ENCODE results near the gene GBX2.

GBX2 gene

DNA sequence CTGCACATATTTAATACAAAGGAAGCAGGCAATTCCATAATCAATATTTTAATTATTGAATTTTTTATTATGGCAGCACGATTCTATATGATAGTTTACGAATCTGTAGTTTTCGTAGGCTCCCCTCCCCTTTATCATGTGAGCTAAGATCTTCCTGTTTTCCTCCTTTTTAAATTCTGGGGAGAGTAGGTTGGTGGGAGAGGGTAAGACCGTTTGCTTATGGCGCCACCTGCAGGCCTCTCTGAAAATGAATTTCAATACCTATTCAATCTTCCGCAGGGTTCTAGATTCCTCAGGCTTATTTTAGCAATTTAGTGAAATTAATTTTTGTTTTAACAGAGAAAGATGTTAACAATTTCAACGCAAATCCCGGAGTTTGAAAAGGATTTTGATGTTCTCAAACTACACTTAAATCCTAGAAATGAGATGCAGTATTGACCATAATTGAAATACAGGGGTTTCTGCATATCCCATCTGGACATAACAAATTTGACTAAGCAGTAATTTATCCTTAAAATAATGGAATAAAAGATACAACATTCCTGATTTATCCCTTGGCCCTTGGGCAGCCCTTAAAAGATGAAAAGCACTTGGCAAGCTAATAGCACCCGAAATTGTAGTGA lies 12.8 kb upstream of the GBX2 start:
- DNase-seq (ENCODE audit: low spot score): peak; percentile 82

DNA sequence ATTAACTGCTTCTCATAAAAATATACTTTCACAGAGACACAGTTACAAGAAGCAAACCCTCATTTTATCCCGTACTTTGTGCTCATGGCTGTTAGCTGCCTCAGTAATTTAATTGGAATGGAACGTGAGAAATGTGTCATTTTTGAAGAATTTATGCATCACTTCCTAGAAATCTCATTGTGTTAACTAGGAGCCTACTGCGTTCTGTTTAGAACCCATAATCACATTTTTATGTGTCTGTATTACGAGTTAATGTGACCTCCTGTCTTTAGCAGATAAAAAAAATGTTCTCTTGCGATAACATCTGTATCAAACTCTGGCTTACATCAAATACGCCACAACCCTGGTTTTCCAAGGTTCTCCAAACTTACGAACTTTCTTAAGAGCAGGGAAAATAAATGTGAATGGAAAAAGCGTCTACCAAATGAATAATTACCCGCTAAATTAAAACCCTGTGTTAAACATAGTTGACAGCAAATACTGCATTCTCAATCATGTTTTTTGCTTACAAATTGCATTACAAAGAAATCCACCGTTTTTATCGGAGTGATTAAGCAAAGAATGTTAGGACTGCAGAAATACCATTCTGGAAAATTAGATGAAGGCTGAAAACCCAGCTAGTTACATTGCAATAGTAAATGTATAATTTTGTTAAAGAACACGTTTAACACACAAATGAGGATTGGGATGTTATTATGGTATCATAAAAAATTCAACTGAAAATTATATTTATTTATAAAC lies 12.1 kb upstream of the GBX2 start:
- no peak for DNase-seq (ENCODE audit: low spot score)

DNA sequence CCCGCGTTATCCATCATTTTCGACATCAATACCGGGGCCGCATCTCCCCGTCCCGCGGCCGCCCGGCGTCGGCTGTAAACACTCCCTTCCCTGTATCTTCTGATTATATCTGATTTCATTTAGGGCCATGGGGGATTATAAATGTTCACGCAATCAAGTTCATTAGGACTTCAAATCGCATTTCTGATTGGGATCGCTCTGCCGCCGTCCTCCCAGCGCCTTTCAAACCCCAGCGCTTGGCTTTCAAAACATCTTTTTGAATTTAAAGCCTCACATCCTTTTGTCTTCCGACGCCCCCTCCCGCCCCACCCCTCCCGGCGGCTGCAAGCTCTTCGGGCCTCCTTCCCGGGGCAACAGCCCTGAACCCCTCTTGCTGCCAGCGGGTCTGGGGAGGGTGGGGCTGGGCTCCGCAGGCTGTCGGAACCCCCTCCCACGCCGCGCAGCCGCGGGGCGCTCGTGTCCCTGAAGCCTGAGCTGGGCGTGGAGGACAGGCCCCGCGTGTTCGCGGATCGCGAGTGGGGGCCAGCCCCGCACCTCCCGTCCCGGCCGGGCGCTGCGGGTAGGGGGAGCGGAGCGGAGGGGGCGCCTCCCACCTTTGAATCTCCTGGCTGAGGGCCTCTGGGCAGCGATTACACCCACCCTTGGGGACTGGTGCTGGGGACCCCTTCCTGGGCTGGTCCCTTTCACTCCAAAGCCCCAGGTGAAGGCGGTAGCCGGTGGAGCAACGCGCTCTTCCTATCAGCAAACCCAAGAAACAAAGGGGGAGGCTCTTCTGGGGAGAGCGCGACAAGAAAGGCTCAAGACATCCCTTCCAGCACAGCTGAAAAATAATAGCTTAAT lies 11.3 kb upstream of the GBX2 start:
- DNase-seq (ENCODE audit: low spot score): no peak

DNA sequence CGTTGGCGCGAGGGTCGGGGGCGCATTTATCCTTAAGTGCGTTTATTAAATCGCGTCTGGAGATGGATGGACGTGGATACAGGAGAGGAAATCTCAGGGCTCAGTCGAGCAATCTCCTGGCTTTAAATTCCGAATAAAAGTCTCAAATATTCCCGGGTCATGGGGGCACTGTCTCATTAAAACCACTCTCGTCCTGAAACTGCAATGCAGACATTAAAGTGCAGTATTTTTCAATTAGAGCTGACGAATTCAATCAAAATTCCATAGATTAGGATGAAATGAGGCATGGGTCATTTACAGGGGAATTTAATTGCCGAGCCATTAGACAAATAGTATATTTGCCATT lies 10.7 kb upstream of the GBX2 start:
- DNase-seq (ENCODE audit: low spot score): no peak

DNA sequence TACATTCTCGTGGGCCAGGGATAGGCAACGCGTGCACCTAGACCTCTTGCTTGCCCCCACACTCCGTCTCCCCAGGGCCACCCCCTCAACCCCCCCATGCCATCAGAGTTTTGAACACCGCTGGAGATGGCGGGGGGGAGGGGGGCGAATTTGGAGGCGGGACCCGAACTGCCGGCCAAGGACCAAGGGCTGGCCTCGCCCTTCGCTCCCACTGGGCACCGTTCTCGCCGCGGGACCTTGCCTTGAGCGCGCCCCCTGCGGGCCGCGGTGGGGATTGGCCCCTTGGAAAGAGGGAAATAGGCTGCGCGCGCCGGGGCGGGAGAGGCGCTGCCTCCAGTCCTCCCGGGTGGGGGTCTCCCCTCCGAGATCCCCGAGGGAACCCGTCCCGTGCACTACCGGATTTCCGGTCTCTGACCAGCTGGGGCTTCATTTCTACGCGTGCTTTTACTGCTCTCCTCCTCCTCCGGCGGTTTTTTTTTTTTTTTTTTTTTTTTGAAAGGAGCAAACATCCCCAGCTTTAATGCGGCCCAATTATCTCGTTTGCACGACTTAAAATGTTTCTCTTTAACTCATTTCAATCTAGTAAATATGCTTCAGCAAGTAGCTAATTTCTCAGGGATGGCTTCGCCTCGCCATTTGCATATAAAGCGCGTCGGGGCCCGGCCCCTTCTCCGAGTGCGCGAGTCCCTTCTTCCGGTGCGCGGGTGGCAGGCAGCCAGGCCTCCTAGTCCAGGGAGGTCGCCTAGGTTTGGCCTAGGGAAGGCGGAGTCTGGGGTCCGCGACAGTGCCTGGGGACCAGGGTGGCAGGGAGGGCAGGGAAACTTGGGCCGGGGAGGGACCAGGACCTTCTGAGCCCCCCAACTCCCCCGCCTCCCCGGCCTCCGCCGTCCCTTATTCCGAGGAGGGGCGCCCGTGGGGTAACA lies 10.0 kb upstream of the GBX2 start:
- DNase-seq (ENCODE audit: low spot score): peak; percentile 91

DNA sequence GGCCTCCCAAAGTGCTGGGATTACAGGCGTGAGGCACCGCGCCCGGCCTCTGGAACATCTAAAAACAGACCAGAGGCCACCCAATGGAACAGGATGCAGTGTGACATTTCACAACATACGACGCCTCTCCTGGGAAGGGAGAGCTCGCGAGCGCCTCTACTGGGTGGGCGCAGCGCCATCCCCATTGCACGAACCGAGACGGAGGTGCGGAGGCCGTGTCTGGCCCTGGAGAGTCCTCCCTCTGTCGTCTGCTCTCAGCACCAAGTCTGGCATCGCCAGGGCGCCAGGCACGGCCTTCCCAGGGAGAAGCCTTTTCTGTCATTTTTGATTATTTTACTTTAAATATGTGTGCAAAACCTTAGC lies 9.4 kb upstream of the GBX2 start:
- DNase-seq (ENCODE audit: low spot score): no peak

DNA sequence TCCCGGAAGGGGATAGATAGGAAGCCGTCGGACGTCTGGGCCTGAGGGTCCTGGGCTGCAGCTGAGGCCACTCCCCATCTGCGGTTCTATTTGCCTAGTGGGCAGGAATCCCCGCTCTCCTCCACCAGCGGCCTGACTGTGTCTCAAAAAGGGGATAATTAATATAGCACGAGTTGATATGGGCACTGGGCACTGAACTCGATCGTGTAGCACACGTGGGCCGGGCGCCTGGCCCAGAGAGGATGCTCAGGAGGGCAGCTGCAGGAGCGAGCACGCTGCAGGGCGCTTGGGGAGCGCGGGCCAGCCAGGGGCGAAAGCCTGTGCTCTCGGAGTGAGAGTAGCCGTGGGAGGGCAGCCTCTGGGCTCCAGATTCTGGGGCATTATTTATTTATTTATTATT lies 8.8 kb upstream of the GBX2 start:
- no peak for DNase-seq (ENCODE audit: low spot score)

DNA sequence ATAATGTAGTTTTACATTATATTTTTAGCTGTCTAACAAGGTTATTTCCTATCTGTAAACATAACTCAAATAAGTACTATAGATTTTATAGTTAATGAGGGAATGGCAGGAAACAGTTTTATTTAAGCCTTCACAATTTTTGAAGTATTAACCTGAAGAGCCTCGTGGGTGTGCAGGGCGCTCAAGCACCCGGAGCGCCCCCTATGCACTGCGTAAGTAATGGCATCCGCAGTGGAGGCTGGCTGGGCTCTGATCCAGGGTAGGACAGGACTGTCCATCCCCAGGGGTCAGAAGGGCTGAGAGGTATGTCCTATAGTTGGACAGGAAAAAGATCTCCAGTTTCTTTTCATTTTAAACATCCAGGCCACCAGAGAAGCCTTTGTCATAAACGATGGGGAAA lies 8.2 kb upstream of the GBX2 start:
- DNase-seq (ENCODE audit: low spot score): no peak

DNA sequence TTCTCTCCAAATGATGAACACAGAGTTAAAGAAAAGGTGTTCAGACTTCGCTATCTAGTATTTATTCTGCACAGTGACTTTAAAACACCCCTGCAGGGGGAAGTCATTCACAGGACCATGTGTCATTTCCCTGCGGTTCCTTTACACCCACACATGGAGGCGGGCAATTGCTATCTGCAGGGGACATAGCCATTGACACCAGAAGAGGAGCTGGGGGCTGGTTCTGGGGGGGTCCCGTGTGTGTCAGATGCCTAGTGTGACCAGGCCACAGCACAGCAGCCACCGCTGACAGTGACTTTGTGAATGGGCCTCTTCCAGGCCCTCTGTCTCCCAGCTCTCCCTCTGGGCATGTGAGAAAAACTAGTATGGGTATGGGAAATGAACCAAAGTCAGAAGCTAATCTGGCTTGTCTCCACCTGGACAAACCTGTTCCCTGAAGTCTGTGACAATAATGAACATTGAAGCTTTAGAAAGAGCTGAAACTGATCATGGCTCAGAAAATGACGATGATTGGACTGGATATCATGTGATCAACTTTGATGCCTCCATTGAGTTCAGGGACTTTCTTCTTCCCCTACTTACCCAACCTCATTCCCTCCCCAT lies 7.5 kb upstream of the GBX2 start:
- DNase-seq (ENCODE audit: low spot score): no peak

DNA sequence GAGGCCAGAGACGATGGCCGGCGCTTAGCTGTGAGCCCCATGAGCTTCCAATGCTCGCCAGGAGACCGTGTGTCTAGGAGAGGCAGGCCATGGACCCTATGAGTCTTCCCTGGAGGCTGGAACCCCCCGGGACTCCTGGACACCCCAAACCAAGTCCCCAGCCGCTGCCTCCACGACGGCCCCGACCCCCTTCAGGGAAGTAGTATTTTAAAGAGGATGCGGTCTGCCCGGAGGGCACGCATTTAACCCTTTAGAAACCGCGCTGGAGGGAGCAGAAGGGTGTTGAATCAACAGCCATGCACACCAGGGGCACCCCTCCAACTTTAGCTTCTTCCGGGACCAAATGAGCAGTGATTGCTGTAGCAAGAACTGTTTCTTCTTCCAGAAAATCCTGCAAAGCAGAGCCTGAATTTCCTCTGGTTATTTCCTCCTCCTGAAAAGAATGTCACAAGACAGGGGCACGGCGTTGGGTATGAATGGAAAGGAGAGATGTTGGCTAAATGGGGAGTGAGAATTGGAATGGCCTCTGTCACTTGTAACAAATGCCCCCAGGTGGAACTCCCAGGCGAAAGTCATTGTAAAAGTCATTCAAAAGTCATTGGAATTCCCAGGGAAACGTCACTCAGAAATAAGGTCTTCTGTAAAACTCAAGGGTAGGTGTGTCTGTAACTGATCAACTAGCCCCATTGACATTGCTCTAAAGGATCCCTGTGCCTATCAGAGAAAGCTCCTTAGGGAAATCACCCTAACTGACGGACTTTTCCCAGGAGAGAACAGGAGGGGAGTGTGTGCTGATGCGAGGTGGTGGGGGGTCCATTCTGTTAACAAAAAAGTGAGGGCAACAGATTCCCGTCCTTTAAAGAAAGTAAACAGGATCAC lies 5.8 kb upstream of the GBX2 start:
- DNase-seq (ENCODE audit: low spot score): no peak

DNA sequence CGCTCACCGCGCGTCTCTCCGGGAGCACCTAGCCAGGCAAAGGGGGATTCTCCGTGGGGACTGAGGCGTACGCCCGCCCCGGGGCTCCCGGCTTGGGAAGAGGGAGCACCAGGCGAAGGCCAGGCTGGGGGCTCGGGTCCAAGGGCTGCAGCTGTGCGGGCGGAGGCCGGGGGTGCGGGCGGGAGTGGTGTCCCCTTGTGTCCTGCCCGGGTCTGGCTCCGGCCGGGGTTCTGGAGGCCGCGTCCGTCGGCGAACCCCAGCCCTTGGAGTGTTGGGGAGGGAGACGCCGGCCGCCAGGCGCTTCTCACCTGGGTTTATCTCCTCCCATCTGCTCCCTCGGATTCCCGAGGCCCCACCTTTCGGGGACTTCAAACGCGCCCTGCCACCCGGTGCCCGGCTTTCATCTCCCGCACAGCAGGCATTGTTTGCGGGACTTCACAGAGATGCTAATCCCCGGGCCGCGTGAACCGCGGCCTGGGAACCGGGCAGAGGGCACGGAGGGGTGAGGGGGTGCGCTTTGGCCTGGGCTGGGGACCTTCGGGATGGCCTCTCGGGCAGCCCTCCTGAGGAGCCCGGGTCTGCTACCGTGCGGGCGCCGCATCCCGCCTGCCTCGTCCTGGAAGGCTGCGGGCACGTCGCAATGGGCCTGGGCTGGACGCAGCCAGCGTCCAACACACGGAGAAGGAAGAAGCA lies 5.0 kb upstream of the GBX2 start:
- no peak for DNase-seq (ENCODE audit: low spot score)

DNA sequence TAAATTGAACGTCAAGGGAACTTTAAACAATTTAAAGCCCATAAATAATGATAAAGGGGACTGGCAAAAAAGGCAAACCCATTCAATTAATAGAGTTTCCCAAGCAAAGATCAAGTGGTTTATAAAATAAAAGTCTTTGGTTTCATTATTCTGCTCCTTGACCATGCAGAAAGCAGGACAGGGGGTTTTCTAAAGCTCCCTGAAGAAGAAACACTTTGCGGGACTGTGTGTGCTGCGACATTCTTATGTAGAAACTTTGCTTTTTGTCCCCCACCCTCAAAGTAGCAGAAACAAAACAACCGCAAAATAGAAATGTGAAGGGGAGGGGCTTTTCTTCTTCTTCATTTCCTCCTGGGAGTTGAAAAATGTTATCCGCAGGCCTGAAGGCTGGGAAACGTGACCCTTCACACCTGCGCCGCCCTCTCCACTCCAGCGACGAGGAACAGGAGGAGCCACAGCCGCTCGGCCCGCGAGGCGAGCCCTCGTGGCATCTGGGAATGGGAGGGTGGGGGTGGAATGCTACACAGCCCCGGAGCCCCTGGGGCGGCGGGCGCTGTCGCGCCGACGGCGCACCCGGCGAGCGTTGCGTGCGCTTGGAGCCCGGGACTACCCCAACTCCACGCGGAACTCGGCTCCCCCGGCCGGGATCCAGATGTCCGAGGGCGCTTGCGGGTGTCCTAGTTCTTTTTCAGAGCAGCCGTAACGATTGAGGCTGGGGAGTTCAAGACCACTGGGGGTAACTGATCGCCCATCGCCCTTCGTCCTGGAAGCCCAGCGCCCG lies 4.3 kb upstream of the GBX2 start:
- no peak for DNase-seq (ENCODE audit: low spot score)

DNA sequence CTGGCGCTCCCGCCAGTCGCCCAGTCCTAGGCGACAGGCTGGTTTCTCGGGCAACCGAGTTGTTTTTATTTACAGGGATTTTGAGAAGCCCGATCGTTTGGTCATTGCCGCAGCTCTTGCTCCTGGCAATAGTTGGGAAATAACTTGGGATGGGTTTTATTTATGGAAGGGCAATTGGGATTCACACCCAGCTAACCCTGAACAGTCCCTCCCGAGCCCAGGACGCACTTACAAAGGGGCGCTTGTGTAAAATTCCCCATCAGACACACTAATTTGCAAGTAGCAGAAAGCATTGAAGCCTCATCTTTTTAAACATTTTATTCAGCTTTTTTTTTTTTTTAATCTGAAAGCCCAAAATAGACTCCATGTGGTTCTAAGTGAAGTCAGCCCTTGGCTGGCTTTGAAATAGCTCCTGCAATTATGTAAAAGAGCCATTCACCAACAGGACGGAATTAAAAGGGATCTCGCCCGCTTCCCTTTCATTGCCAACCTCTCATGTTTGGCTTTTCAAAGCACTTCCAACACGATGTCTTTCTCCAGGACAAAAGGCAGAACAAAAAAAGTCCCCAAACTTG lies 3.6 kb upstream of the GBX2 start:
- DNase-seq (ENCODE audit: low spot score): no peak

DNA sequence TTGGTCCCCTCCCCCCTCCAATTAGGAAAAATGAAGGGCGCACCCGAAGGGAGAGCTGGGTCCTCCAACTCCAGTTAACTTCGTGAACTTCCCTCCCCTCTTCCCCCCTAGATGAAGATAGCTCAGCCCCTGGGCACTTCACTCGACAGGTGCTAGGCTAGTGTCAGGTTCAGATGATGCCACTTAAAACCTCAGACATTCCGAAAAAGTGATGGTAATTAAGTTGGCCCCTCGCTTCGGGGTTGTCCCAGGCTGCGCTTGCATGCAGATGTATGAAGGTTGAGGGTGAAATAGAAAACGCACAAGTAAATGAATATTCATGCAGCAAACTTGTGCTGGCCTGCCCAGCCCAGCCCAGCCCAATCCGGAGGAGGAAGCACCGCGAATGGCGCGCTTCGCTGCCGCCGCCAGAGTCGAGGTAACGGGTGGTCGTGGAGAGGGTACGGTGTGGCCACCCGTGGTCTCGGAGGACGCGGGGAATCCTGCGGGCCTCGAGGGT lies 3.0 kb upstream of the GBX2 start:
- DNase-seq (ENCODE audit: low spot score): no peak

DNA sequence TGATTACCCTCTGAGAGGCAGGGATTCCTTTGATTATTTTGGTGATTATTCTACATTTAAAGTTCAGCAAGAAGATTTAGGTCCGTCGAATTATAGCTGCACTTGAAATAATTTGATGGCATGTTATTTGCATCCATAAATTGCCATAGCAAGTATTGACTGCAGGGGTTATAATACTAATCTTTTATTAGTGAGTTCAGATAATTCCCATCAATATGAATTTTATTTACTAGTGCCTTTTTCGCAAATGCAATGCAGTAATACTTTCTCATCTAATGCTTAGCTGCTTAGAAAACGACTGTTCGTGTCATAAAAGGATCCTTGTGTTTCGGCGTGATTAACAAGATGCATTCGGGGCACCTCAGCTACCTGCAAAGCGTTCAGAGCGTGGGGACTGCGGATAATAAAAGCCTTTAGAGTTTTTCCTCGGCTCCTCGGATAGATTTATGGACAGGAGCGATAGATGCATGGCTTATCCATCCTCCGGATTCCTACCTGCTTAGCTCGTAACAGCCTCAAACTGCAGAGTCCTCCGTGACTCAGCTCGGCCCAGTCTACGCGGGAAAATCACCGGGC lies 2.5 kb upstream of the GBX2 start:
- no peak for DNase-seq (ENCODE audit: low spot score)

DNA sequence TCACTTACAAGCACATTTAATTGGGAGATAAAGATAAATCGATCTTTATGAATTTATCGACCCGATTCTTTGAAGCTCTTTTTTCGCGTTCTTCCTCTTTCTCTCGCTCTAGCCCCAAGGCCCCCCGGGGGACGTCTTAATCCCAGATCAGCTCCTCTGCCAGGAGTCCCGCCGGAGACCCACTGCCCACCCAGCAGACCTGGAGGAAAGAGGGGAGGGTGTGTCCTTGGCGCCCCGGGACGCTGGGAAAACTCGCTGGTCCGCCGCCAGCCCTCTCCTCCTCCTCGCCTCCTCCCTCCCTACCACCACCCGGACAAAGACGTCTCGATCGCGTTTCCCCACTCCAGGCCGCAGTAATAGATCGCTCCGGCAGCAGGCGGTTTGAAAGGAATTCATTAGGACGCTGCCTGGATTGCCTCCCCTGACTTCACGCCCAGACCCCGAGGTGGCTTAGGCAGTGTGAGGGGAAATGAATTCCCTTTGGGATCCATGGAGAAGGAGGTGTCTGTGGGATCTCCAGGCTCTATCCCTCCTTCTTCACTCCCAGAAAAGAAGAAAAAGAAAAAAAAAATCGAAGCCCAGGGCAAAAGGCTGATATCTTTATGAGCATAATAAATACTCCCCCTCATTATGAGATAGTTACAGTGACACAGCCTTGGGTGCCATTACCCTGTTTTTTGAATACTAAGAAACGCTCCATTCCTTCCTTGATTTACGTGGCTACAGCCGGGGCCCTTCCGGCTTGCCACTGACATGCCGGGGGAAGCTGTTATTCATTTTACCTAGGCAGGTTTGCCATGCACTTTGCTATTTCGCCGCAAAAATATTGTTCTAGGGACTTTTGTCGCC lies 1.8 kb upstream of the GBX2 start:
- no peak for DNase-seq (ENCODE audit: low spot score)

DNA sequence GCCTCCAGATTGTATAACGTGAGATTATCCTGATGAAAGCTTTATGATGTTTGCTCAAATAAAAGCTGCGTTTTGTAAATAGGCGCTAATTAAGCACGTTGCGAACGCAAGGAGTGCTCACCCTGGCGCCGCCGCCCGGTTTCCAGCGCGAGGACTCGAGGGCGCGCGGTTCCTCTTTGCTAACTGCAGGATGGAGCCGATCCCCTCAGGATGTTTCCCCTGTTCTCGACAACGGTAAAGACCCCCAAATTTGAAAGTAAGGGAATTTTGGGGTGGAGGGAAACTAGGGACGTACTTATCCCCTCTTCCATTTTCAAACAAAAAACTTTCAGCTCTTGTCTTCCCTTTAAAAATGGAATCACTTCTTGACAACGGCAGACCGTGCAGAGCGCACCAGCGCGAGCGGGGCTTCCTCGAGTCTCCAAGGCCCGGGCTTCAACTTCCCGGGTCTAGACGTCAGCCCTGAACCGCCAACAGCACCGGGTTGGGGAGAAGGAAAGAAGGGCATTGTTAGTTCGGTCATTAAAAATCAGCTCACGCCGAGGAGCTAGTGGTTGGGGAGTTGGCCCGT lies 1.1 kb upstream of the GBX2 start:
- DNase-seq (ENCODE audit: low spot score): no peak

All from GM03348 (cell line).